HepG2 (cell line): ENCODE measurements around the gene MPC2. TPM values are rescaled to one million over a fixed set of nuclear protein-coding genes. Genes with fewer than 3 reads are reported as not detected.

Experiments used
- BCL6 ChIP-seq: IDR thresholded peaks from 2 replicates; pipeline ENCODE4 v1.6.1; 2016; ENCODE audit warnings: missing genetic modification reagents, missing compliant biosample characterization
- CC2D1A ChIP-seq: sonication (generic); formaldehyde crosslinking; IDR thresholded peaks from 2 replicates; pipeline ENCODE4 v1.8.1; 2023; ENCODE audit warnings: mild to moderate bottlenecking, missing genetic modification reagents
- CENPX ChIP-seq: sonication (generic); formaldehyde crosslinking; IDR thresholded peaks from 2 replicates; pipeline ENCODE4 v1.9.0; 2021; ENCODE audit warnings: mild to moderate bottlenecking, missing genetic modification reagents, moderate library complexity
- ETV5 ChIP-seq: IDR thresholded peaks from 2 replicates; pipeline ENCODE4 v1.6.1; 2018; ENCODE audit warnings: missing biosample characterization, missing genetic modification reagents, inconsistent platforms, borderline replicate concordance
- FOXO1 ChIP-seq: sonication (generic); formaldehyde crosslinking; IDR thresholded peaks from 2 replicates; pipeline ENCODE4 v1.4.0; 2020; ENCODE audit warnings: missing genetic modification reagents
- GZF1 ChIP-seq: sonication (generic); formaldehyde crosslinking; IDR thresholded peaks from 2 replicates; pipeline ENCODE4 v1.5.1; 2020; ENCODE audit warnings: mild to moderate bottlenecking, missing genetic modification reagents
- HNF4A ChIP-seq: sonication (generic); formaldehyde crosslinking; IDR thresholded peaks from 2 replicates; pipeline ENCODE4 v1.4.0; 2020; ENCODE audit warnings: missing genetic modification reagents
- KDM4B ChIP-seq: sonication (generic); formaldehyde crosslinking; IDR thresholded peaks from 2 replicates; pipeline ENCODE4 v1.4.0; 2020; ENCODE audit warnings: missing genetic modification reagents
- MAFF ChIP-seq: IDR thresholded peaks from 2 replicates; pipeline ENCODE4 v1.6.1; 2011; ENCODE audit warnings: low read depth, low read length, improper control_type of control experiment
- MEF2D ChIP-seq: sonication (generic); formaldehyde crosslinking; IDR thresholded peaks from 2 replicates; pipeline ENCODE4 v1.5.1; 2020; ENCODE audit warnings: mild to moderate bottlenecking, missing genetic modification reagents
- POLR2AphosphoS2 ChIP-seq: IDR thresholded peaks from 2 replicates; pipeline ENCODE4 v1.6.1; 2011; ENCODE audit warnings: low read depth, low read length, improper control_type of control experiment
- RNF2 ChIP-seq: fragments of 450-650 bp; conservative IDR thresholded peaks from 2 replicates; pipeline ENCODE4 v1.6.1; 2016; ENCODE audit warnings: low read depth
- RXRB ChIP-seq: IDR thresholded peaks from 2 replicates; pipeline ENCODE4 v1.6.1; 2016; ENCODE audit warnings: borderline replicate concordance, missing genetic modification reagents, missing compliant biosample characterization
- TEAD3 ChIP-seq: optimal IDR thresholded peaks from 2 replicates; pipeline ENCODE3; 2016; ENCODE audit warnings: borderline replicate concordance
- ZNF431 ChIP-seq: sonication (generic); formaldehyde crosslinking; IDR thresholded peaks from 2 replicates; pipeline ENCODE4 v1.9.0; 2022; ENCODE audit warnings: missing genetic modification reagents, low read depth, mild to moderate bottlenecking, borderline replicate concordance
- ZNF615 ChIP-seq: sonication (generic); formaldehyde crosslinking; IDR thresholded peaks from 2 replicates; pipeline ENCODE4 v1.5.0; 2020; ENCODE audit warnings: mild to moderate bottlenecking, missing genetic modification reagents, borderline replicate concordance
- ZNF724P ChIP-seq: sonication (generic); formaldehyde crosslinking; IDR thresholded peaks from 2 replicates; pipeline ENCODE4 v1.8.0; 2022; ENCODE audit warnings: missing genetic modification reagents, borderline replicate concordance
- ZNF766 ChIP-seq: sonication (generic); formaldehyde crosslinking; IDR thresholded peaks from 2 replicates; pipeline ENCODE4 v1.5.0; 2020; ENCODE audit warnings: missing genetic modification reagents, borderline replicate concordance
- polyA plus RNA-seq, 8 experiments: library from polyadenylated mRNA; depleted of rRNA in 3 of 8; stranded (reverse) in 7 of 8; unstranded in 1 of 8; fragments of >200 nt; fragmentation: Illumina TruSeq in 4 of 8; extraction: Trizol in 4 of 8; gene quantifications; 2 replicates each; pipeline versions ENCODE4 v1.2.1 to v1.2.3, GENCODE V29; 2011 to 2016; ENCODE audit warnings: low read depth in 4 of 8, missing spikeins in 1 of 8, mixed read lengths in 1 of 8; ENCODE audit not compliant: insufficient read depth in 1 of 8
- total RNA-seq, 5 experiments: library from RNA; depleted of rRNA; stranded (reverse); fragments of >200 nt; fragmentation: Illumina TruSeq; extraction: Trizol; gene quantifications; 2 replicates each; pipeline ENCODE4 v1.2.3, GENCODE V29; 2016; ENCODE audit warnings: low read depth in 1 of 5
- TF ChIP-seq, protein P1 (sequence below): sonication (generic); formaldehyde crosslinking; IDR thresholded peaks from 2 replicates; pipeline ENCODE4 v1.4.0; 2020; ENCODE audit warnings: mild to moderate bottlenecking, missing genetic modification reagents, borderline replicate concordance
- TF ChIP-seq, protein P2 (sequence below), 2 experiments: sonication (generic) in 1 of 2; formaldehyde crosslinking in 1 of 2; IDR thresholded peaks; 2 replicates each; pipeline versions ENCODE4 v1.4.0 to v1.6.1; 2018 to 2020; ENCODE audit warnings: missing genetic modification reagents in 2 of 2, borderline replicate concordance in 1 of 2, low read depth in 1 of 2, mild to moderate bottlenecking in 1 of 2, missing biosample characterization in 1 of 2

MPC2 gene
- total and polyA plus RNA-seq, 2 of the 13 experiments (the other 11 are each of a cell fraction or from before 2014, with no cell fraction given) = 38.8 to 136 TPM

- TF ChIP-seq, protein P1, sequence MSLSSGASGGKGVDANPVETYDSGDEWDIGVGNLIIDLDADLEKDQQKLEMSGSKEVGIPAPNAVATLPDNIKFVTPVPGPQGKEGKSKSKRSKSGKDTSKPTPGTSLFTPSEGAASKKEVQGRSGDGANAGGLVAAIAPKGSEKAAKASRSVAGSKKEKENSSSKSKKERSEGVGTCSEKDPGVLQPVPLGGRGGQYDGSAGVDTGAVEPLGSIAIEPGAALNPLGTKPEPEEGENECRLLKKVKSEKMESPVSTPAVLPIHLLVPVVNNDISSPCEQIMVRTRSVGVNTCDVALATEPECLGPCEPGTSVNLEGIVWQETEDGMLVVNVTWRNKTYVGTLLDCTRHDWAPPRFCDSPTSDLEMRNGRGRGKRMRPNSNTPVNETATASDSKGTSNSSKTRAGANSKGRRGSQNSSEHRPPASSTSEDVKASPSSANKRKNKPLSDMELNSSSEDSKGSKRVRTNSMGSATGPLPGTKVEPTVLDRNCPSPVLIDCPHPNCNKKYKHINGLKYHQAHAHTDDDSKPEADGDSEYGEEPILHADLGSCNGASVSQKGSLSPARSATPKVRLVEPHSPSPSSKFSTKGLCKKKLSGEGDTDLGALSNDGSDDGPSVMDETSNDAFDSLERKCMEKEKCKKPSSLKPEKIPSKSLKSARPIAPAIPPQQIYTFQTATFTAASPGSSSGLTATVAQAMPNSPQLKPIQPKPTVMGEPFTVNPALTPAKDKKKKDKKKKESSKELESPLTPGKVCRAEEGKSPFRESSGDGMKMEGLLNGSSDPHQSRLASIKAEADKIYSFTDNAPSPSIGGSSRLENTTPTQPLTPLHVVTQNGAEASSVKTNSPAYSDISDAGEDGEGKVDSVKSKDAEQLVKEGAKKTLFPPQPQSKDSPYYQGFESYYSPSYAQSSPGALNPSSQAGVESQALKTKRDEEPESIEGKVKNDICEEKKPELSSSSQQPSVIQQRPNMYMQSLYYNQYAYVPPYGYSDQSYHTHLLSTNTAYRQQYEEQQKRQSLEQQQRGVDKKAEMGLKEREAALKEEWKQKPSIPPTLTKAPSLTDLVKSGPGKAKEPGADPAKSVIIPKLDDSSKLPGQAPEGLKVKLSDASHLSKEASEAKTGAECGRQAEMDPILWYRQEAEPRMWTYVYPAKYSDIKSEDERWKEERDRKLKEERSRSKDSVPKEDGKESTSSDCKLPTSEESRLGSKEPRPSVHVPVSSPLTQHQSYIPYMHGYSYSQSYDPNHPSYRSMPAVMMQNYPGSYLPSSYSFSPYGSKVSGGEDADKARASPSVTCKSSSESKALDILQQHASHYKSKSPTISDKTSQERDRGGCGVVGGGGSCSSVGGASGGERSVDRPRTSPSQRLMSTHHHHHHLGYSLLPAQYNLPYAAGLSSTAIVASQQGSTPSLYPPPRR (CRISPR knock-in tag) = 0 out of 2 replicates have a peak, but pooled peaks have one; percentile 39
- no peak for TF ChIP-seq ZNF431 (CRISPR knock-in tag)
- TF ChIP-seq GZF1 (CRISPR knock-in tag) = no peak
- peak; percentile 53; the same call in 1 of the 2 replicates for TF ChIP-seq ZNF615 (CRISPR knock-in tag)
- TF ChIP-seq, protein P2, sequence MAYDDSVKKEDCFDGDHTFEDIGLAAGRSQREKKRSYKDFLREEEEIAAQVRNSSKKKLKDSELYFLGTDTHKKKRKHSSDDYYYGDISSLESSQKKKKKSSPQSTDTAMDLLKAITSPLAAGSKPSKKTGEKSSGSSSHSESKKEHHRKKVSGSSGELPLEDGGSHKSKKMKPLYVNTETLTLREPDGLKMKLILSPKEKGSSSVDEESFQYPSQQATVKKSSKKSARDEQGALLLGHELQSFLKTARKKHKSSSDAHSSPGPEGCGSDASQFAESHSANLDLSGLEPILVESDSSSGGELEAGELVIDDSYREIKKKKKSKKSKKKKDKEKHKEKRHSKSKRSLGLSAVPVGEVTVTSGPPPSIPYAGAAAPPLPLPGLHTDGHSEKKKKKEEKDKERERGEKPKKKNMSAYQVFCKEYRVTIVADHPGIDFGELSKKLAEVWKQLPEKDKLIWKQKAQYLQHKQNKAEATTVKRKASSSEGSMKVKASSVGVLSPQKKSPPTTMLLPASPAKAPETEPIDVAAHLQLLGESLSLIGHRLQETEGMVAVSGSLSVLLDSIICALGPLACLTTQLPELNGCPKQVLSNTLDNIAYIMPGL (CRISPR knock-in tag; IDR thresholded peaks at IDR 0.05; ENCODE audit: borderline replicate concordance in 1 of 2, low read depth in 1 of 2) = peak; percentile 33 to 51; a peak in 3 of 4 replicates
- TF ChIP-seq POLR2AphosphoS2 = no peak
- TF ChIP-seq CC2D1A (CRISPR knock-in tag) = no peak
- TF ChIP-seq MEF2D (CRISPR knock-in tag) = peak; percentile 44; the same call in 1 of the 2 replicates
- peak; percentile 60; the same call in 1 of the 2 replicates for TF ChIP-seq KDM4B (CRISPR knock-in tag)
- TF ChIP-seq FOXO1 (CRISPR knock-in tag) = no peak; the same call in 1 of the 2 replicates
- TF ChIP-seq RNF2 = no peak
- TF ChIP-seq ETV5 (CRISPR knock-in tag) = peak; percentile 41; the same call in 1 of the 2 replicates
- no peak for TF ChIP-seq TEAD3 (CRISPR knock-in tag)
- TF ChIP-seq CENPX = no peak
- TF ChIP-seq RXRB (CRISPR knock-in tag) = peak; percentile 31; the same call in 1 of the 2 replicates
- no peak for TF ChIP-seq MAFF
- TF ChIP-seq ZNF766 (CRISPR knock-in tag) = peak; percentile 52; the same call in 1 of the 2 replicates
- TF ChIP-seq HNF4A = peak; percentile 49; the same call in 1 of the 2 replicates
- TF ChIP-seq ZNF724P (CRISPR knock-in tag) = no peak; the same call in 1 of the 2 replicates
- 0 out of 2 replicates have a peak, but pooled peaks have one; percentile 2 for TF ChIP-seq BCL6
Observed at GRCh38 chr1:167936068-167936929, 573 bp downstream of the MPC2 start, which contains the start of gene DCAF6 (continued).
